Loucy (cell line): ENCODE measurements around the gene CBX4.

ENCODE experiments used
- H2AFZ ChIP-seq: fragments of 200-600 bp; sonication (generic); 2 replicates; pipeline ENCODE4 v1.6.0; 2016; ENCODE audit warnings: antibody characterized with exemption, mild to moderate bottlenecking, low read length, moderate library complexity
- H3F3A ChIP-seq: fragments of 200-600 bp; 2 replicates; pipeline ENCODE4 v1.6.0; 2016; ENCODE audit warnings: antibody characterized with exemption, low read depth, mild to moderate bottlenecking
- H3K27me3 ChIP-seq: fragments of 200-600 bp; sonication (generic); 2 replicates; pipeline ENCODE4 v1.6.1; 2014; ENCODE audit warnings: low read length, mild to moderate bottlenecking; ENCODE audit not compliant: insufficient read depth, poor library complexity, severe bottlenecking
- H3K36me3 ChIP-seq: fragments of 200-600 bp; sonication (generic); 2 replicates; pipeline ENCODE4 v1.6.1; 2016; ENCODE audit warnings: low read length; ENCODE audit not compliant: insufficient read depth
- H3K4me1 ChIP-seq: fragments of 200-600 bp; sonication (generic); 2 replicates; pipeline ENCODE4 v1.5.1; 2014; ENCODE audit warnings: low read length, mild to moderate bottlenecking; ENCODE audit not compliant: insufficient read depth, poor library complexity, severe bottlenecking
- H3K4me2 ChIP-seq: fragments of 200-600 bp; sonication (generic); 2 replicates; pipeline ENCODE4 v1.6.0; 2014; ENCODE audit warnings: antibody characterized with exemption, low read length, low read depth, mild to moderate bottlenecking; ENCODE audit not compliant: poor library complexity, severe bottlenecking
- H3K4me3 ChIP-seq: fragments of 200-600 bp; sonication (generic); 2 replicates; pipeline ENCODE4 v1.5.1; 2014; ENCODE audit warnings: low read length, mild to moderate bottlenecking, mixed read lengths; ENCODE audit not compliant: poor library complexity, severe bottlenecking
- H3K79me2 ChIP-seq: fragments of 200-600 bp; sonication (generic); 2 replicates; pipeline ENCODE4 v1.6.1; 2014; ENCODE audit warnings: low read length; ENCODE audit not compliant: insufficient read depth
- H3K9ac ChIP-seq: fragments of 200-600 bp; sonication (generic); 2 replicates; pipeline ENCODE4 v1.6.0; 2014; ENCODE audit warnings: mild to moderate bottlenecking, low read depth, low read length, moderate library complexity; ENCODE audit not compliant: poor library complexity, severe bottlenecking
- H3K9me2 ChIP-seq: fragments of 200-600 bp; sonication (generic); replicated peaks from 2 replicates; pipeline ENCODE4 v1.6.1; 2016; ENCODE audit warnings: low read depth, low read length, mixed read lengths
- H3K9me3 ChIP-seq: fragments of 200-600 bp; sonication (generic); 2 replicates; pipeline ENCODE4 v1.6.1; 2014; ENCODE audit warnings: mild to moderate bottlenecking, antibody characterized with exemption, low read length, low read depth; ENCODE audit not compliant: insufficient read depth
- H4K20me1 ChIP-seq: fragments of 200-600 bp; sonication (generic); 2 replicates; pipeline ENCODE4 v1.6.0; 2014; ENCODE audit warnings: antibody characterized with exemption, low read length, mild to moderate bottlenecking; ENCODE audit not compliant: insufficient read depth, poor library complexity, severe bottlenecking
- EZH2phosphoT487 ChIP-seq: fragments of 200-600 bp; IDR thresholded peaks from 2 replicates; pipeline ENCODE4 v1.6.1; 2018; ENCODE audit warnings: antibody characterized with exemption, mild to moderate bottlenecking, moderate library complexity, borderline replicate concordance
- TF ChIP-seq, protein P1 (sequence below): fragments of 200-600 bp; sonication (generic); conservative IDR thresholded peaks from 2 replicates; pipeline ENCODE4 v1.5.1; 2014; ENCODE audit warnings: mild to moderate bottlenecking, antibody characterized with exemption, low read length

CBX4 gene

GRCh38 chr17:79811868-79812352 lies 27.3 kb downstream of the CBX4 start:
- Histone ChIP-seq H3K36me3 (no peaks in the 10 kb centered on the region), H3K79me2 (peaks cover 20% of the 10 kb centered on the region; the same call in 1 of the 2 replicates), H2AFZ (peak overlapping the region; percentile 20), H3F3A (0 out of 2 replicates have a peak, but pooled peaks cover 6% of the 10 kb centered on the region), H3K4me3 (peak overlapping the region; percentile 80), H3K9ac (peak overlapping the region; percentile 98), H3K4me1 (peaks cover 35% of the 10 kb centered on the region), H3K4me2 (peak overlapping the region; percentile 100), H4K20me1 (no peaks in the 10 kb centered on the region), H3K9me2 (no peaks in the 10 kb centered on the region), H3K27me3 (no peaks in the 10 kb centered on the region), H3K9me3 (no peaks in the 10 kb centered on the region)
- TF ChIP-seq EZH2phosphoT487, result no peak
- TF ChIP-seq, protein P1, sequence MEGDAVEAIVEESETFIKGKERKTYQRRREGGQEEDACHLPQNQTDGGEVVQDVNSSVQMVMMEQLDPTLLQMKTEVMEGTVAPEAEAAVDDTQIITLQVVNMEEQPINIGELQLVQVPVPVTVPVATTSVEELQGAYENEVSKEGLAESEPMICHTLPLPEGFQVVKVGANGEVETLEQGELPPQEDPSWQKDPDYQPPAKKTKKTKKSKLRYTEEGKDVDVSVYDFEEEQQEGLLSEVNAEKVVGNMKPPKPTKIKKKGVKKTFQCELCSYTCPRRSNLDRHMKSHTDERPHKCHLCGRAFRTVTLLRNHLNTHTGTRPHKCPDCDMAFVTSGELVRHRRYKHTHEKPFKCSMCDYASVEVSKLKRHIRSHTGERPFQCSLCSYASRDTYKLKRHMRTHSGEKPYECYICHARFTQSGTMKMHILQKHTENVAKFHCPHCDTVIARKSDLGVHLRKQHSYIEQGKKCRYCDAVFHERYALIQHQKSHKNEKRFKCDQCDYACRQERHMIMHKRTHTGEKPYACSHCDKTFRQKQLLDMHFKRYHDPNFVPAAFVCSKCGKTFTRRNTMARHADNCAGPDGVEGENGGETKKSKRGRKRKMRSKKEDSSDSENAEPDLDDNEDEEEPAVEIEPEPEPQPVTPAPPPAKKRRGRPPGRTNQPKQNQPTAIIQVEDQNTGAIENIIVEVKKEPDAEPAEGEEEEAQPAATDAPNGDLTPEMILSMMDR, result no peak

- Histone ChIP-seq H3K4me1 (peaks cover 39% of the 10 kb centered on the region), H3K9me3 (no peaks in the 10 kb centered on the region), H3K4me2 (peak overlapping the region; percentile 100), H3K4me3 (peak overlapping the region; percentile 80), H3K79me2 (peaks cover 20% of the 10 kb centered on the region; the same call in 1 of the 2 replicates), H4K20me1 (no peaks in the 10 kb centered on the region), H2AFZ (peak overlapping the region; percentile 64), H3K9me2 (no peaks in the 10 kb centered on the region), H3K36me3 (no peaks in the 10 kb centered on the region), H3K9ac (peak overlapping the region; percentile 98), H3F3A (0 out of 2 replicates have a peak, but pooled peaks cover 6% of the 10 kb centered on the region), H3K27me3 (no peaks in the 10 kb centered on the region)
- no peak for TF ChIP-seq EZH2phosphoT487
- TF ChIP-seq, protein P1, result peak; percentile 91
Measured at GRCh38 chr17:79811011-79811867, 28.0 kb downstream of the CBX4 start.

GRCh38 chr17:79810130-79811010 lies 28.9 kb downstream of the CBX4 start:
- TF ChIP-seq EZH2phosphoT487, result no peak
- TF ChIP-seq, protein P1, result no peak
- Histone ChIP-seq H3K4me3 (peak overlapping the region; percentile 80), H3K36me3 (no peaks in the 10 kb centered on the region), H3K27me3 (no peaks in the 10 kb centered on the region), H3K9me3 (no peaks in the 10 kb centered on the region), H3K9me2 (no peaks in the 10 kb centered on the region), H2AFZ (peak overlapping the region; percentile 75; the same call in 1 of the 2 replicates), H3K4me1 (peaks cover 46% of the 10 kb centered on the region), H4K20me1 (no peaks in the 10 kb centered on the region), H3K79me2 (peaks cover 20% of the 10 kb centered on the region; the same call in 1 of the 2 replicates), H3K4me2 (peak overlapping the region; percentile 100), H3F3A (0 out of 2 replicates have a peak, but pooled peaks cover 6% of the 10 kb centered on the region), H3K9ac (peak overlapping the region; percentile 98)
